NT2/D1 (cell line): ENCODE measurements around the gene HDAC8.

Source experiments
- SUZ12 ChIP-seq: IDR thresholded peaks from 2 replicates; pipeline ENCODE4 v1.6.1; 2011; ENCODE audit not compliant: insufficient read length, insufficient read depth; ENCODE audit errors: extremely low read depth
- YY1 ChIP-seq: IDR thresholded peaks from 2 replicates; pipeline ENCODE4 v1.6.1; 2011; ENCODE audit not compliant: insufficient read length, insufficient read depth
- ZNF274 ChIP-seq: IDR thresholded peaks from 2 replicates; pipeline ENCODE4 v1.6.1; 2011; ENCODE audit warnings: mild to moderate bottlenecking, low read depth, low read length

GRCh38 chrX:72466493-72466892 lies 106.2 kb downstream of the HDAC8 start:
- TF ChIP-seq YY1 (no peak), SUZ12 (no peak), ZNF274 (no peak)
